GM10847 (cell line): Measurements from ENCODE around the gene OCIAD2.

Source experiments
- POLR2A ChIP-seq: IDR thresholded peaks from 2 replicates; pipeline ENCODE4 v1.6.1; 2011; ENCODE audit not compliant: insufficient read length; ENCODE audit errors: extremely low read depth

The OCIAD2 gene

GRCh38 chr4:48879561-48880442, 26.8 kb downstream of the OCIAD2 start:
- TF ChIP-seq POLR2A, result no peak

GRCh38 chr4:48877827-48878535, 28.6 kb downstream of the OCIAD2 start:
- no peak for TF ChIP-seq POLR2A

- no peak for TF ChIP-seq POLR2A
These were observed 42.8 kb downstream of the OCIAD2 start for GRCh38 chr4:48863728-48864127.

DNA sequence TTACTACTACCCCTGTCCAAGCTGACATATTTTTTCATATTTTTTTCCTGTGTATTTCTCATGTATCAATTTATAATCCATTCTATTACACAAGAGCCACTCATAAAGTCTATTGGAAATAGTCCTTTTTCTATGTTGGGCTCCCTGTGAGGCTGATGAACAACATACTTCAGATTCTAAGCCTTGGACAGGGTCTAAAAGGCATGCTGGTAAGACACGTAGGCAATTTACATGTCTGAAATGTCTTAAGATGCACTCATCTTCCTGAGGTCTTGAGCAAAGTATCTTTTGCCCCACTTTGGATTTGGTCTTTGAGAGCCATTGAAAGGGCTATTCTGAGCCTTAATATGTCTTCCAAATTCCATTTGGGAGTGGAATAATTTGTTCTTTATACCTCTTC, 43.9 kb downstream of the OCIAD2 start:
- TF ChIP-seq POLR2A, result no peak

DNA sequence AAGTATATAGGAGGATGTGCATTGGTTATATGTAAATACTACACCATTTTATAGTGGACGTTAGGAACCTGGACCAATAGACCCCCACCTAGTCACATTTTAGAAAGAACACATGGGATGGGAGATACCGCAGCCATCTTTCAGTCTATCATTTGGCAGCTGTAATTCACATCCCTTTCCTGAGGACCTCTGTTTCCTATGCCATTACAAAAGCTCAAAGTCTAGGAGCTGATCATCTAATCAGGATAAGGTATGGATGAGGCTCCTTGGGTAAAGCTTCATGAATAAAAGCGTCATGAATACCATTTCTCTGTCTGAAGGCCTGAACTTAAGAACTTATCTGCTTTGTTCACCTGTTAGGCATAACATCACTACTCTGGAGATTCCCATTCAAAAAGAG, 44.5 kb downstream of the OCIAD2 start:
- no peak for TF ChIP-seq POLR2A

GRCh38 chr4:48858130-48858529, 48.4 kb downstream of the OCIAD2 start:
- no peak for TF ChIP-seq POLR2A

GRCh38 chr4:48854982-48855381, 51.6 kb downstream of the OCIAD2 start:
- no peak for TF ChIP-seq POLR2A

- TF ChIP-seq POLR2A, result no peak
These were observed 52.2 kb downstream of the OCIAD2 start for GRCh38 chr4:48854395-48854683.

- no peak for TF ChIP-seq POLR2A
These were observed 52.8 kb downstream of the OCIAD2 start for GRCh38 chr4:48853604-48854394.

GRCh38 chr4:48851651-48852050, 54.9 kb downstream of the OCIAD2 start:
- no peak for TF ChIP-seq POLR2A

DNA sequence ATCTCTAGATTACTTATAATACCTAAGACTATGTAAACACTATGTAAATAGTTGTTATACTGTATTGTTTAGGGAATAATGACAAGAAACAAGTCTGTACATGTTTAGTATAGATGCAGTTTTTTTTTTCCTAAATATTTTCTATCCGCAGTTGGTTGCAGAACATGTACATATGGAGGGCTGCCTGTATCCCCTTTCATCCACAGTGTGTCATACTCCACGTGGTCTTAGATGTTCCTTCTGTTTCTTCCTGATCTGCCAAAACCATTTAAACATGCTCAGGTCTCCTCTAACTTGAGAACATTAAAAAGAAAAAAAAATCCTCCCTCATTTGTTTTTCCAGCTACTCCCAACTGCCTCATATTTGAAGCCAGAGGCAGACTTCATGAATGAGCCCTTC, 61.7 kb downstream of the OCIAD2 start:
- no peak for TF ChIP-seq POLR2A

GRCh38 chr4:48841045-48841827, 65.3 kb downstream of the OCIAD2 start:
- TF ChIP-seq POLR2A, result no peak

DNA sequence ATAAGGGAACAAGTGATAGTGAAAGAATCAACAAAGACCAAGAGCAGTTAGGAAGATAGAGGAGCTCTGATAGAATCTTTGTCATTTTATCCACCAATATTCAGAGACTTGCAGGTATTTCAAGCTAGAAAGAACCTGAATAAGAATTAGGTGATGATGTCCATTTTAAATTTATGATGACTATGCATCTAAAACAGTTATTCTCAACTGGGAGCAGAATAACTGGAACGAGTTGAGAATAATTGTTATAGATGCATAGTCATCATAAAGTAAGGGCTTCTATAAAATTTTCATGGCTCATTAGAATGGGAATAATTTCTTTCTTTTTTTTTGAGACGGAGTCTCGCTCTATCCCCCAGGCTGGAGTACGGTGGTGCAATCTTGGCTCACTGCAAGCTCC, 69.9 kb downstream of the OCIAD2 start:
- no peak for TF ChIP-seq POLR2A
